ACC112 (cell line): Measurements from ENCODE around the gene TCF21.
A peak's percentile ranks its signal among the peaks of the same experiment; 100 is the strongest.

Source experiments
- H2AFZ ChIP-seq: fragments of 200-600 bp; sonication (generic); one replicate; pipeline ENCODE4 v1.6.0; 2017; ENCODE audit warnings: antibody characterized with exemption, low read length; ENCODE audit not compliant: unreplicated experiment
- H3K27ac ChIP-seq: fragments of 200-600 bp; sonication (generic); 2 replicates; pipeline ENCODE4 v1.5.1; 2014; ENCODE audit warnings: low read depth, mild to moderate bottlenecking, antibody characterized with exemption, low read length, moderate library complexity
- H3K27me3 ChIP-seq: fragments of 200-600 bp; sonication (generic); 2 replicates; pipeline ENCODE4 v1.6.1; 2014; ENCODE audit warnings: mild to moderate bottlenecking, antibody characterized with exemption, low read length, moderate library complexity, mixed read lengths; ENCODE audit not compliant: insufficient read depth
- H3K36me3 ChIP-seq: fragments of 200-600 bp; sonication (generic); 2 replicates; pipeline ENCODE4 v1.6.1; 2016; ENCODE audit warnings: mild to moderate bottlenecking, antibody characterized with exemption, low read length, moderate library complexity, mixed read lengths; ENCODE audit not compliant: insufficient read depth
- H3K4me1 ChIP-seq: fragments of 200-600 bp; sonication (generic); one replicate; pipeline ENCODE4 v1.6.1; 2016; ENCODE audit warnings: low read length, mixed read lengths; ENCODE audit not compliant: insufficient read depth, unreplicated experiment, control insufficient read depth
- H3K4me3 ChIP-seq: fragments of 200-600 bp; sonication (generic); 2 replicates; pipeline ENCODE4 v1.5.1; 2014; ENCODE audit warnings: mild to moderate bottlenecking, low read depth, low read length
- H3K79me2 ChIP-seq: fragments of 200-600 bp; sonication (generic); one replicate; pipeline ENCODE4 v1.6.0; 2016; ENCODE audit warnings: low read length; ENCODE audit not compliant: control insufficient read depth, unreplicated experiment, insufficient read depth

The TCF21 gene

GRCh38 chr6:133888929-133889556 lies at the start of gene TCF21:
Gene TCF21, plus strand, starts transcription at chr6:133889113. Its CDS starts 285 bp downstream, at chr6:133889398.
- Histone ChIP-seq H3K27me3 (peaks cover 64% of the 10 kb centered on the region), H3K27ac (no peak within 1 kb of the TSS), H3K4me1 (no peaks in the 10 kb centered on the region), H3K4me3 (peak within 1 kb of the TSS; percentile 25; the same call in 1 of the 2 replicates), H3K36me3 (no peaks in the 10 kb centered on the region), H2AFZ (no peak within 1 kb of the TSS), H3K79me2 (no peaks in the 10 kb centered on the region)

GRCh38 chr6:133841176-133841575 lies 47.7 kb upstream of the TCF21 start:
- H3K36me3 ChIP-seq: no peaks in the 10 kb centered on the region
- H3K4me3 ChIP-seq: no peak overlapping the region
- H3K27ac ChIP-seq: no peak overlapping the region
- H3K4me1 ChIP-seq: no peaks in the 10 kb centered on the region
- H2AFZ ChIP-seq: no peak overlapping the region
- no peaks in the 10 kb centered on the region for H3K27me3 ChIP-seq
- no peaks in the 10 kb centered on the region for H3K79me2 ChIP-seq

- Histone ChIP-seq H3K4me3 (no peak overlapping the region), H3K27ac (no peak overlapping the region), H3K36me3 (no peaks in the 10 kb centered on the region), H3K79me2 (no peaks in the 10 kb centered on the region), H3K27me3 (no peaks in the 10 kb centered on the region), H2AFZ (no peak overlapping the region), H3K4me1 (no peaks in the 10 kb centered on the region)
Measured at GRCh38 chr6:133843098-133843497, 45.8 kb upstream of the TCF21 start.

- Histone ChIP-seq H3K36me3 (no peaks in the 10 kb centered on the region), H3K27me3 (no peaks in the 10 kb centered on the region), H3K27ac (no peak overlapping the region), H3K79me2 (no peaks in the 10 kb centered on the region), H3K4me1 (no peaks in the 10 kb centered on the region), H2AFZ (no peak overlapping the region), H3K4me3 (no peak overlapping the region)
Measured at GRCh38 chr6:133844709-133845108, 44.2 kb upstream of the TCF21 start.

GRCh38 chr6:133854041-133854363 lies 34.9 kb upstream of the TCF21 start:
- Histone ChIP-seq H2AFZ (no peak overlapping the region), H3K4me1 (no peaks in the 10 kb centered on the region), H3K4me3 (no peak overlapping the region), H3K36me3 (no peaks in the 10 kb centered on the region), H3K79me2 (no peaks in the 10 kb centered on the region), H3K27ac (no peak overlapping the region), H3K27me3 (peaks cover 28% of the 10 kb centered on the region)

- no peak overlapping the region for H2AFZ ChIP-seq
- no peaks in the 10 kb centered on the region for H3K4me1 ChIP-seq
- H3K4me3 ChIP-seq: no peak overlapping the region
- H3K27me3 ChIP-seq: peaks cover 28% of the 10 kb centered on the region
- no peaks in the 10 kb centered on the region for H3K79me2 ChIP-seq
- no peaks in the 10 kb centered on the region for H3K36me3 ChIP-seq
- H3K27ac ChIP-seq: no peak overlapping the region
Measured at GRCh38 chr6:133854364-133855275, 34.3 kb upstream of the TCF21 start.

GRCh38 chr6:133855276-133855990 lies 33.5 kb upstream of the TCF21 start:
- H3K27ac ChIP-seq: no peak overlapping the region
- no peaks in the 10 kb centered on the region for H3K4me1 ChIP-seq
- no peaks in the 10 kb centered on the region for H3K36me3 ChIP-seq
- no peak overlapping the region for H2AFZ ChIP-seq
- no peak overlapping the region for H3K4me3 ChIP-seq
- H3K79me2 ChIP-seq: no peaks in the 10 kb centered on the region
- H3K27me3 ChIP-seq: peaks cover 28% of the 10 kb centered on the region

- H3K79me2 ChIP-seq: no peaks in the 10 kb centered on the region
- H3K4me3 ChIP-seq: no peak overlapping the region
- no peak overlapping the region for H2AFZ ChIP-seq
- H3K27me3 ChIP-seq: peaks cover 28% of the 10 kb centered on the region
- no peaks in the 10 kb centered on the region for H3K36me3 ChIP-seq
- H3K27ac ChIP-seq: no peak overlapping the region
- H3K4me1 ChIP-seq: no peaks in the 10 kb centered on the region
Measured at GRCh38 chr6:133855991-133856370, 32.9 kb upstream of the TCF21 start.

GRCh38 chr6:133856911-133857310 lies 32.0 kb upstream of the TCF21 start:
- H3K27me3 ChIP-seq: peaks cover 28% of the 10 kb centered on the region
- H3K79me2 ChIP-seq: no peaks in the 10 kb centered on the region
- H2AFZ ChIP-seq: no peak overlapping the region
- H3K36me3 ChIP-seq: no peaks in the 10 kb centered on the region
- no peaks in the 10 kb centered on the region for H3K4me1 ChIP-seq
- no peak overlapping the region for H3K4me3 ChIP-seq
- no peak overlapping the region for H3K27ac ChIP-seq

GRCh38 chr6:133857696-133858095 lies 31.2 kb upstream of the TCF21 start:
- H3K27me3 ChIP-seq: peaks cover 28% of the 10 kb centered on the region
- H2AFZ ChIP-seq: no peak overlapping the region
- no peaks in the 10 kb centered on the region for H3K36me3 ChIP-seq
- no peak overlapping the region for H3K4me3 ChIP-seq
- no peaks in the 10 kb centered on the region for H3K4me1 ChIP-seq
- no peaks in the 10 kb centered on the region for H3K79me2 ChIP-seq
- H3K27ac ChIP-seq: no peak overlapping the region
